IMR-90 (cell line): Measurements from ENCODE around the gene OR6C6. TPM values are rescaled to one million over a fixed set of nuclear protein-coding genes. Genes with fewer than 3 reads are reported as not detected.

Experiments
- ATAC-seq: fragments of 200-7000 bp; cut with Tn5 transposase; 2 replicates; pipeline ENCODE4 v1.9.1; 2020; ENCODE audit warnings: low read depth, mild to moderate bottlenecking, moderate library complexity
- Bru-seq: library from RNA; stranded (reverse); fragments of 400-500 nt; gene quantifications from one replicate; lab custom pipeline; 2021; lab: Mats Ljungman, UMichigan
- BruChase-seq, 2 experiments: library from RNA; stranded (reverse); fragments of 400-500 nt; gene quantifications; one replicate each; lab custom pipeline; 2021; lab: Mats Ljungman, UMichigan
- BruUV-seq: library from RNA; stranded (reverse); fragments of 400-500 nt; replicated peaks from 2 replicates; lab custom pipeline; 2021; lab: Mats Ljungman, UMichigan
- CTCF ChIA-PET: fragments of 300-600 bp; formaldehyde crosslinking; extraction: SDS; loops from one replicate; lab custom pipeline; 2021; ENCODE audit warnings: antibody characterized with exemption; lab: Yijun Ruan, JAX
- POLR2A ChIA-PET: fragments of 300-600 bp; sonication (Branson Sonifier 250); formaldehyde crosslinking; loops from one replicate; lab custom pipeline; 2022; ENCODE audit warnings: antibody characterized with exemption; ENCODE audit not compliant: unreplicated experiment; lab: Charles Lee
- DNase-seq: peaks from one replicate; pipeline ENCODE4 v3.0.0; 2013
- H2AFZ ChIP-seq: replicated peaks from 2 replicates; pipeline ENCODE3; 2013; ENCODE audit warnings: low read length, mild to moderate bottlenecking; ENCODE audit not compliant: poor library complexity
- H2AK5ac ChIP-seq: 2 replicates; pipeline ENCODE4 v1.6.1; 2013; ENCODE audit warnings: low read depth, low read length, inconsistent platforms
- H2AK9ac ChIP-seq: replicated peaks from 2 replicates; pipeline ENCODE3; 2013; ENCODE audit warnings: mild to moderate bottlenecking, low read depth, low read length, moderate library complexity; ENCODE audit not compliant: poor library complexity
- H2BK120ac ChIP-seq: 2 replicates; pipeline ENCODE4 v1.6.1; 2013; ENCODE audit warnings: low read depth, low read length, inconsistent platforms
- H2BK15ac ChIP-seq: 3 replicates; pipeline ENCODE4 v1.6.1; 2013; ENCODE audit warnings: low read depth, low read length, inconsistent platforms
- H2BK20ac ChIP-seq: 2 replicates; pipeline ENCODE4 v1.6.1; 2013; ENCODE audit warnings: low read depth, mild to moderate bottlenecking, inconsistent platforms, low read length, moderate library complexity
- H2BK5ac ChIP-seq: 2 replicates; pipeline ENCODE4 v1.6.1; 2013; ENCODE audit warnings: mild to moderate bottlenecking, low read depth, low read length, inconsistent platforms; ENCODE audit not compliant: poor library complexity, severe bottlenecking
- H3K14ac ChIP-seq: replicated peaks from 2 replicates; pipeline ENCODE4 v1.6.1; 2013; ENCODE audit warnings: low read depth, low read length, inconsistent platforms
- H3K18ac ChIP-seq: 2 replicates; pipeline ENCODE4 v1.6.1; 2013; ENCODE audit warnings: low read depth, low read length, control low read depth
- H3K23ac ChIP-seq: 2 replicates; pipeline ENCODE4 v1.6.1; 2013; ENCODE audit warnings: low read depth, low read length, inconsistent platforms
- H3K27ac ChIP-seq: 2 replicates; pipeline ENCODE4 v1.5.1; 2013; ENCODE audit warnings: mild to moderate bottlenecking, control low read depth, low read length; ENCODE audit not compliant: insufficient read depth
- H3K27me3 ChIP-seq: 2 replicates; pipeline ENCODE4 v1.6.1; 2013; ENCODE audit warnings: low read length; ENCODE audit not compliant: control insufficient read depth, insufficient read depth
- H3K36me3 ChIP-seq: 2 replicates; pipeline ENCODE4 v1.6.1; 2013; ENCODE audit warnings: low read length, mixed read lengths; ENCODE audit not compliant: control insufficient read depth, insufficient read depth
- H3K4ac ChIP-seq: 2 replicates; pipeline ENCODE4 v1.6.1; 2013; ENCODE audit warnings: low read depth, low read length, inconsistent platforms
- H3K4me1 ChIP-seq: 2 replicates; pipeline ENCODE4 v1.6.1; 2013; ENCODE audit warnings: low read length, mixed read lengths; ENCODE audit not compliant: control insufficient read depth, insufficient read depth
- H3K4me2 ChIP-seq: 2 replicates; pipeline ENCODE4 v1.6.1; 2013; ENCODE audit warnings: low read depth, mild to moderate bottlenecking, control low read depth, low read length, moderate library complexity
- H3K4me3 ChIP-seq: 2 replicates; pipeline ENCODE4 v1.5.1; 2013; ENCODE audit warnings: low read depth, mild to moderate bottlenecking, control low read depth, low read length, moderate library complexity; ENCODE audit not compliant: insufficient read depth
- H3K56ac ChIP-seq: 2 replicates; pipeline ENCODE4 v1.6.1; 2013; ENCODE audit warnings: low read length, inconsistent platforms; ENCODE audit not compliant: insufficient read depth; ENCODE audit errors: extremely low read depth
- H3K79me1 ChIP-seq, 2 experiments: 2 replicates each; pipeline ENCODE4 v1.6.1; 2013; ENCODE audit warnings: low read length in 2 of 2, inconsistent platforms in 1 of 2, low read depth in 1 of 2
- H3K9ac ChIP-seq: 2 replicates; pipeline ENCODE4 v1.6.1; 2013; ENCODE audit warnings: low read depth, low read length, control low read depth
- H3K9me1 ChIP-seq: 2 replicates; pipeline ENCODE4 v1.6.1; 2013; ENCODE audit warnings: low read length, inconsistent platforms; ENCODE audit not compliant: insufficient read depth
- H3K9me3 ChIP-seq: 2 replicates; pipeline ENCODE4 v1.6.1; 2013; ENCODE audit warnings: low read length; ENCODE audit not compliant: control insufficient read depth, insufficient read depth
- H4K20me1 ChIP-seq: 2 replicates; pipeline ENCODE4 v1.6.1; 2013; ENCODE audit warnings: low read length, inconsistent platforms; ENCODE audit not compliant: insufficient read depth
- H4K5ac ChIP-seq: 2 replicates; pipeline ENCODE4 v1.6.1; 2013; ENCODE audit warnings: mild to moderate bottlenecking, low read depth, low read length, control low read depth
- H4K8ac ChIP-seq, 2 experiments: 2 replicates each; pipeline ENCODE4 v1.6.1; 2013; ENCODE audit warnings: low read depth in 2 of 2, low read length in 2 of 2, control low read depth in 1 of 2, inconsistent platforms in 1 of 2
- H4K91ac ChIP-seq: 2 replicates; pipeline ENCODE4 v1.6.1; 2013; ENCODE audit warnings: low read depth, low read length, inconsistent platforms; ENCODE audit not compliant: insufficient read depth
- BHLHE40 ChIP-seq: fragments of 150-350 bp; IDR thresholded peaks from 2 replicates; pipeline ENCODE4 v1.6.1; 2016; ENCODE audit warnings: mild to moderate bottlenecking, low read depth, low read length
- FOS ChIP-seq: fragments of 150-350 bp; IDR thresholded peaks from 2 replicates; pipeline ENCODE4 v1.6.1; 2016; ENCODE audit warnings: low read depth, low read length
- MAFK ChIP-seq: IDR thresholded peaks from 2 replicates; pipeline ENCODE4 v1.6.1; 2012; ENCODE audit warnings: low read depth, low read length, improper control_type of control experiment
- MXI1 ChIP-seq: IDR thresholded peaks from 2 replicates; pipeline ENCODE4 v1.6.1; 2012; ENCODE audit warnings: low read depth, mild to moderate bottlenecking, low read length, moderate library complexity, borderline replicate concordance
- RAD21 ChIP-seq: IDR thresholded peaks from 2 replicates; pipeline ENCODE4 v1.6.1; 2012; ENCODE audit warnings: low read length, improper control_type of control experiment
- RCOR1 ChIP-seq: IDR thresholded peaks from 2 replicates; pipeline ENCODE4 v1.6.1; 2012; ENCODE audit warnings: mild to moderate bottlenecking, low read length, improper control_type of control experiment; ENCODE audit not compliant: insufficient replicate concordance
- RFX5 ChIP-seq: IDR thresholded peaks from 2 replicates; pipeline ENCODE4 v1.8.0; 2012; ENCODE audit warnings: low read depth, mild to moderate bottlenecking, low read length, moderate library complexity
- USF2 ChIP-seq: fragments of 150-350 bp; IDR thresholded peaks from 2 replicates; pipeline ENCODE4 v1.6.1; 2017; ENCODE audit warnings: mild to moderate bottlenecking, antibody characterized with exemption, low read length, low read depth
- WGBS, 2 experiments: methylation state at CpG; one replicate each; pipeline versions ENCODE4 v1.1.5 to v1.1.7; 2013; ENCODE audit warnings: missing lambda C conversion rate in 2 of 2; ENCODE audit not compliant: insufficient read length in 1 of 2; ENCODE audit errors: extremely low coverage in 2 of 2; 5-methylcytosine and 5-hydroxymethylcytosine counted together
- dilution Hi-C: fragments of 300-500 bp; cut with HindIII; formaldehyde crosslinking; loops from one replicate; pipeline ENCODE4 v1.14.3; 2018; ENCODE audit warnings: low sequenced_read_pairs; ENCODE audit not compliant: unreplicated experiment
- in situ Hi-C: fragments of 300-500 bp; cut with MboI; formaldehyde crosslinking; loops from 3 replicates; pipeline ENCODE4 v1.14.3; 2019; ENCODE audit warnings: low sequenced_read_pairs, inconsistent platforms, mixed read lengths
- intact Hi-C: fragments of 100-400 bp; cut with micrococcal nuclease; formaldehyde crosslinking; loops from 2 replicates; pipeline ENCODE4 v1.10.0; 2022
- long read RNA-seq: library from polyadenylated mRNA; unstranded; transcript quantifications from one replicate; pipeline ENCODE4 v2.0.0, GENCODE V29; 2021; ENCODE audit not compliant: unreplicated experiment
- polyA plus RNA-seq, 3 experiments: library from polyadenylated mRNA; depleted of rRNA; stranded (reverse); fragments of >200 nt; gene quantifications; 2 replicates each; pipeline ENCODE4 v1.2.3, GENCODE V29; 2012; ENCODE audit warnings: low replicate concordance in 1 of 3
- total RNA-seq: library from RNA; depleted of rRNA; stranded (reverse); fragments of >200 nt; gene quantifications from 2 replicates; pipeline ENCODE4 v1.2.3, GENCODE V29; 2012; rRNA removed

OR6C6 gene
- total RNA-seq (not detected in 2 replicates), polyA plus RNA-seq (2012; rRNA removed) (not detected in 2 replicates), Bru-seq, nascent RNA (not detected), BruChase-seq, experiment 1, labeled RNA remaining after a 6-hour chase (not detected), BruChase-seq, experiment 2, labeled RNA remaining after a 2-hour chase (not detected)
- not detected in 2 replicates for polyA plus RNA-seq (2012; cell fraction: cytosol; rRNA removed)
- polyA plus RNA-seq (2012; cell fraction: nucleus; rRNA removed; ENCODE audit: low replicate concordance), result not detected in 2 replicates
- long read RNA-seq, result 0 reads

- Histone ChIP-seq H2AK5ac (no peak within 1 kb of the TSS), H4K91ac (no peak within 1 kb of the TSS), H4K20me1 (no peaks in the 10 kb centered on the region), H3K79me1 (no peaks in the 10 kb centered on the region), H3K36me3 (no peaks in the 10 kb centered on the region), H3K9ac (no peak within 1 kb of the TSS), H3K4me3 (no peak within 1 kb of the TSS), H2BK15ac (no peak within 1 kb of the TSS), H2AFZ (no peak within 1 kb of the TSS), H3K4me1 (no peaks in the 10 kb centered on the region), H2BK5ac (no peak within 1 kb of the TSS), H3K23ac (no peak within 1 kb of the TSS), H2AK9ac (no peak within 1 kb of the TSS), H2BK20ac (no peak within 1 kb of the TSS), H3K9me1 (no peaks in the 10 kb centered on the region), H4K5ac (no peak within 1 kb of the TSS), H3K4ac (no peak within 1 kb of the TSS), H3K14ac (no peak within 1 kb of the TSS), H2BK120ac (no peak within 1 kb of the TSS), H3K27me3 (no peaks in the 10 kb centered on the region), H3K56ac (no peak within 1 kb of the TSS), H4K8ac (no peak within 1 kb of the TSS), H3K4me2 (no peak within 1 kb of the TSS), H3K9me3 (no peaks in the 10 kb centered on the region), H3K18ac (no peak within 1 kb of the TSS), H3K27ac (no peak within 1 kb of the TSS)
- no peak for TF ChIP-seq MAFK
- no peak for TF ChIP-seq USF2
- TF ChIP-seq RFX5, result no peak
- no peak for TF ChIP-seq FOS
- TF ChIP-seq RCOR1, result no peak
- TF ChIP-seq MXI1, result no peak
- TF ChIP-seq BHLHE40, result no peak
- TF ChIP-seq RAD21, result no peak
- in situ Hi-C loops (no loop called here), intact Hi-C loops (no loop called here), dilution Hi-C loops (no loop called here)
- no CpG with 5 or more reads among the region's 2 CpGs for WGBS, 2 experiments
- ChIA-PET POLR2A (no interaction called here), CTCF (no interaction called here)
- ATAC-seq, result no peak
- no TSS peak for BruUV-seq
- DNase-seq, result no peak
Measured at GRCh38 chr12:55296469-55296868, at the start of gene OR6C6. Gene OR6C6, minus strand, starts transcription at chr12:55296569. Its CDS starts 1,337 bp downstream, at chr12:55295232.
